Measurements from ENCODE around the gene THTPA.

DNA sequence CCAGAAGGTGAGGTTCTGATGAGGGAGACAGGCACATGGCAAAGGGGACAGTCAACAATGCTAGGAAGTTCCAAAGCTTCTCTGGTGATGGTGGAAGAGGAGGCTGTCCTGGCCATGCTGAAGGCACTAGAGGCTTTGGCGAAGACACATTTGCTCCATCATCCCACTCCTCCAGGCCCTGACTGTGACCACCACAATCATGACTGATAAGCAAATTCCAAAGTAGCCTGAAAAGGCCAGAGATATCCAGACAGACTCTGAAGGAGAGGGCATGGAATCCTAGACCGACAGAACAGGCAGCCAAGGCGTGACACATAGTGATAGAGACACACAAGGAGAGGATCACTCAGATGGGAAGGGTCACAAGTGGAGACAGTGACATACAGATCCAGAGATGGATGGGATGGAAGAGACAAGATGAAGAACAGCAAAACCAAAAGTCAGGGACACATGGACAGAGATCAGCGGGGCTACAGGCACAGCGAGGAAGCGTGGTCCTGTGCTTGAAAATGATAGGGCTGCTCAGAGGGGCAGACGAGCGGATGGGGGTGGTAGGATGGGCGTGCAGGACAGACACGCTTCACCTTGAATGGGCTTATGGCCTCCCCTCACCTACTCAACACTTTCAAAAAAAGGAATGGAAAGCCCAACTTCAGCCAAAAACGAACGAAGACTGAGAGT lies 5.8 kb upstream of the THTPA start:
- TF ChIP-seq, protein P1, sequence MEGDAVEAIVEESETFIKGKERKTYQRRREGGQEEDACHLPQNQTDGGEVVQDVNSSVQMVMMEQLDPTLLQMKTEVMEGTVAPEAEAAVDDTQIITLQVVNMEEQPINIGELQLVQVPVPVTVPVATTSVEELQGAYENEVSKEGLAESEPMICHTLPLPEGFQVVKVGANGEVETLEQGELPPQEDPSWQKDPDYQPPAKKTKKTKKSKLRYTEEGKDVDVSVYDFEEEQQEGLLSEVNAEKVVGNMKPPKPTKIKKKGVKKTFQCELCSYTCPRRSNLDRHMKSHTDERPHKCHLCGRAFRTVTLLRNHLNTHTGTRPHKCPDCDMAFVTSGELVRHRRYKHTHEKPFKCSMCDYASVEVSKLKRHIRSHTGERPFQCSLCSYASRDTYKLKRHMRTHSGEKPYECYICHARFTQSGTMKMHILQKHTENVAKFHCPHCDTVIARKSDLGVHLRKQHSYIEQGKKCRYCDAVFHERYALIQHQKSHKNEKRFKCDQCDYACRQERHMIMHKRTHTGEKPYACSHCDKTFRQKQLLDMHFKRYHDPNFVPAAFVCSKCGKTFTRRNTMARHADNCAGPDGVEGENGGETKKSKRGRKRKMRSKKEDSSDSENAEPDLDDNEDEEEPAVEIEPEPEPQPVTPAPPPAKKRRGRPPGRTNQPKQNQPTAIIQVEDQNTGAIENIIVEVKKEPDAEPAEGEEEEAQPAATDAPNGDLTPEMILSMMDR (IDR thresholded peaks at IDR 0.05 in 8 of 11, conservative IDR thresholded peaks at IDR 0.05 in 3 of 11): no peak
- TF ChIP-seq POLR2AphosphoS5 (IDR thresholded peaks at IDR 0.05): no peak
- TF ChIP-seq POLR2A (IDR thresholded peaks at IDR 0.05): no peak

Measured in spleen (tissue), 7 donors.